Adrenal gland (tissue), 5 donors: ENCODE data around the gene MILR1.

Source experiments
- CTCF ChIP-seq, 6 experiments: fragments of 450-650 bp in 4 of 6; fragments of 200-600 bp in 2 of 6; sonication (generic) in 1 of 6; IDR thresholded peaks; 1 replicate in 5 of 6; 2 replicates in 1 of 6; pipeline versions ENCODE4 v1.5.1 to v1.8.0; 2016 to 2021; ENCODE audit warnings: antibody characterized with exemption in 6 of 6, mild to moderate bottlenecking in 2 of 6, moderate library complexity in 1 of 6
- POLR2A ChIP-seq, 2 donors: fragments of 450-650 bp; IDR thresholded peaks; one replicate each; pipeline ENCODE4 v1.6.1; 2017; ENCODE audit warnings: antibody characterized with exemption in 2 of 2, mild to moderate bottlenecking in 2 of 2, moderate library complexity in 1 of 2
- donor health status: DM: no; HTN: no; CAD: no.

- no peak for TF ChIP-seq CTCF (IDR thresholded peaks at IDR 0.05)
- no peak for TF ChIP-seq POLR2A (IDR thresholded peaks at IDR 0.05)
Measured at GRCh38 chr17:64466019-64466735, 17.3 kb downstream of the MILR1 start.
